ENCODE results near the gene SEMA3F.

- TF ChIP-seq CTCF (IDR thresholded peaks at IDR 0.05) (no peak), POLR2AphosphoS5 (IDR thresholded peaks at IDR 0.05) (no peak), EP300 (IDR thresholded peaks at IDR 0.05) (no peak)
Measured at GRCh38 chr3:50160561-50160983, 5.4 kb downstream of the SEMA3F start.
